T47D (cell line): Measurements from ENCODE around the gene ZBTB7A.
"Not testable (repeated sequence)": the region's sequence is repeated elsewhere in the genome, so short reads cannot be mapped to it uniquely, and the experiment has no call there.

Experiments
- DNase-seq, 2 experiments: peaks; one replicate each; pipeline versions ENCODE4 v3.0.0 to v3.0.0-alpha.2; 2011 to 2012; ENCODE audit warnings: low read depth in 1 of 2, low spot score in 1 of 2
- JUND ChIP-seq: IDR thresholded peaks from 2 replicates; pipeline ENCODE4 v1.6.1; 2012; ENCODE audit warnings: low read depth
- in situ Hi-C: cut with HindIII; loops from 2 replicates; pipeline ENCODE4 v1.10.0; 2016; ENCODE audit warnings: low sequenced_read_pairs, low pct_unique_long_range_greater_than_20kb

Gene ZBTB7A

DNA sequence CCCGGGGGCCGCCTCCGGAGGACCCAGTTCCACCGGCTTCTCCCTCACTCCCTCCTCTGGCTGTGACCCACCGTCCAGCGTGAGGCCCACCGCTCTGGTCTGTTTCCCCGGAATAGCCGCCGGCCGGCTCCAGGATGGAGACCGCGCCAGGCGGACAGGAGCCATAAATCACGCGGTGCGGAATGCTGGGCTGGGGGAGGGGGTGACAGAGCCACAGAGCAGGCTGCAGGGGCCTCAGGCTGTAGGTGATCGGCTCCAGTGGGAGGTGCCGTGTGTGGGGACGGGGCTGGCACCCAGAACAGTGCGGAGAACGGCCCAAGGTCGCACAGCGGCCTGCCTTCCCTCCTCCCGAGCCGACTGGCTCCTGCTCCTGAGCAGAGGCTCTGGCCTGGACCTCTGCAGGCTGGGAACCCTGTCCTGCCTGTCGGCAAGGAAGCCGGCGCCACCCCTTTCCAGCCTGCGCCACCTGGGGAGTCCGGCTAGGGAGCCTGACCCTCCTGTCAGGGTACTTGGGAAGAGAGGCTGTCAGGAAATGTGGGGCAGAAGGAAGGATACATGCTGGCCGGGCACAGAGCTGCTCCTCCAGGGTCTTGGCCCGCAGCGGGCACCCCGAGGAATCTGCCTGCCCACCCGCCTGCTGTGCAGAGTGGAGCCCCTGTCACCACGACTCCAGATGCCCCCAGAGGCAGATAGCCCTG is 50.8 kb downstream of the ZBTB7A start:
- no peak for DNase-seq
- no peak for TF ChIP-seq JUND
- in situ Hi-C loops: no loop called here

DNA sequence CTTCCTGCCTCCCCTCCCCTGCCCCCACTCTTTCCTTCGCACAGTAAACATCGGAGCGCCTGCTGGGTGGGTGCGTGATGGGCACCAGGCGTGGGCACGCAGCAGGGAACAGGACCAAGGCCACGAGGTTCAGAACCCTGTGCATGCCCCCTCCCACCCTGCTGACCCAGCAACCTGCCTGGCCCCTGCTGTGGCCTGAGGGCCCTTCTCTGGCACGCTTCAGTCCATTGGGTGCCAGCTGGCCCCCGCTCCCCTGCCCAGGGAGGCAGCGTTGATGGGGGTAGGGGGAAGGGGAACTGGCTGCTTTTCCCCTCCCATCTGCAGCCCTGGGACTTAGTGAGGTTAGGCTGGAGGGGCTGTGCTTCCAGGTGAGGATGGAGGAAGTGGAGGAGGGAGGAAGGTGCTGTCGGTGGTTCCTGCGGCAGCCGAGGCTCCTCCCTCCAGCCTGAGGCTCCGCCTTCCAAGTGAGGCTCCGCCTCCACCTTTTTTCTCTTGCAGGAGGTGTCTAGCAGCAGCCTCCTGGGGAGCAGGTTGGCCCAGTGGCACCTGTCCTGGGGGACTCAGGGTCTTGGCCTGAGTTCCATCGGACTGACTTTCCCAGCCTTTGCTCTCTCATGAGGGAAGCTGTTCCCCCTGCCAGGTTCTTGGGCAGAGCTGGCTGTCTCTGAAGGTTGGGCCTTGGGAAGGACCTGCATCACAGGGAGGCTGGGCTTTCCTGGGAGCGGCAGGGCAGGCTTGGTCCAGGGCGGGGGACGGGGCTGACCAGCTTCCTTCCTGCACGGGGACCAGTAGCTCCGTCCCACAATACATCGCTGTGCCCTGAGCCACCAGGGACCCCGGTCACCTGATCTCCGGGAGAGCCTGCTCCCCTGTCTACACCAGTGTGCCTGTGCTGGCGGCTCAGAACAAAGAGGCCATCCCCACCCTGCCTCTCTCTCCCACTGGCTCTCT is 51.9 kb downstream of the ZBTB7A start:
- no peak for TF ChIP-seq JUND
- in situ Hi-C loops: no loop called here
- peak in 1 of 2 experiments; percentile 46 for DNase-seq

DNA sequence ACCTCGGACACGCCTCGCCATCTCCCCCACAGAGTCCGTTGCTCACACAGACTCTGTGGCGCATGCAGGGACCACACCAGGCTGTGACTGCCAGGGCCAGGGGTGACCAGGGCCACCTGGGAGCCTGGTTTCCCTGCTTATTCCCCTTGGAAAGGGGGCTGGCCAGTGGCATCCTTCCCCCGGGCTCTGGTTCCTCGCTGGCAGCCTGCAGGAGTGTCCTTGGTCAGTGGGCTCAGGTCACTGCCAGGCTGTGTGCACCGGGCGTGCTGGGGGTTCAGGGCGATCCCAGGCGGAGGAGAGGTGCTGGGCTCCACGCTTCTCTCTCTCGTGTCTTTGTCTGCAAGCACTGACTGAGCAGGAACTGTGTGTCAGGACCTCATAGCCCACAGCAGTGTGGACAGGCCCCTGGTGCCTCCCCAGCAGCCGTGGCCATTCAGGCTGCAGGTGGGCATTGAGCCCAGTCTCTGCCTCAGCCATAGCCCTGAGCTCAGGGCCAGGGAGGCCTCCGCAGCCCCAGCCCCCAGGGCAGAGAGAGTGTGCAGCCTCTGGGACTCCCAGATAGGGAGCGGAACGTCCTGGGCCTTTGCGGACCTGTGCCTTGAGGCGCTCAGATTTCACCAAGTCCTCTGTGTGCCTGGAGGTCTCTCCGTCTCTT is 52.7 kb downstream of the ZBTB7A start:
- in situ Hi-C loops: no loop called here
- no peak for TF ChIP-seq JUND
- no peak for DNase-seq

DNA sequence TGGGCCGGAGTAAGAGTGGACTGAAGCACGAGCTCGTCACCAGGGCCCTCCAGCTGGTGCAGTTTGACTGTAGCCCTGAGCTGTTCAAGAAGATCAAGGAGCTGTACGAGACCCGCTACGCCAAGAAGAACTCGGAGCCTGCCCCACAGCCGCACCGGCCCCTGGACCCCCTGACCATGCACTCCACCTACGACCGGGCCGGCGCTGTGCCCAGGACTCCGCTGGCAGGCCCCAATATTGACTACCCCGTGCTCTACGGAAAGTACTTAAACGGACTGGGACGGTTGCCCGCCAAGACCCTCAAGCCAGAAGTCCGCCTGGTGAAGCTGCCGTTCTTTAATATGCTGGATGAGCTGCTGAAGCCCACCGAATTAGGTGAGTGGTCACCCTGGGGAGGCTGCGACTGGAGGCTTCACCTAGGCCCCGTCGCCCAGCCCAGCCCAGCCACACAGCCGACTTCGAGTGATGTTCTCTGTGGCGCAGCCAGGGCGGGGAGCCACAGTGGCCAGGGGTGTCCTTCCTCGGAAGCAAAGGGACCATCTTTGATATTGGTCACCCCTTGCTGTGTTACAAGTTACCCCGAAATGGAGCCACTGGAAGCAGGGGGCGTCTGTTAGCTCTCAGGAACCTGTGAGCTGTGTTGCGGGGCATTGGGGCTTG is 53.6 kb downstream of the ZBTB7A start:
- no peak for TF ChIP-seq JUND
- in situ Hi-C loops: no loop called here
- no peak for DNase-seq

DNA sequence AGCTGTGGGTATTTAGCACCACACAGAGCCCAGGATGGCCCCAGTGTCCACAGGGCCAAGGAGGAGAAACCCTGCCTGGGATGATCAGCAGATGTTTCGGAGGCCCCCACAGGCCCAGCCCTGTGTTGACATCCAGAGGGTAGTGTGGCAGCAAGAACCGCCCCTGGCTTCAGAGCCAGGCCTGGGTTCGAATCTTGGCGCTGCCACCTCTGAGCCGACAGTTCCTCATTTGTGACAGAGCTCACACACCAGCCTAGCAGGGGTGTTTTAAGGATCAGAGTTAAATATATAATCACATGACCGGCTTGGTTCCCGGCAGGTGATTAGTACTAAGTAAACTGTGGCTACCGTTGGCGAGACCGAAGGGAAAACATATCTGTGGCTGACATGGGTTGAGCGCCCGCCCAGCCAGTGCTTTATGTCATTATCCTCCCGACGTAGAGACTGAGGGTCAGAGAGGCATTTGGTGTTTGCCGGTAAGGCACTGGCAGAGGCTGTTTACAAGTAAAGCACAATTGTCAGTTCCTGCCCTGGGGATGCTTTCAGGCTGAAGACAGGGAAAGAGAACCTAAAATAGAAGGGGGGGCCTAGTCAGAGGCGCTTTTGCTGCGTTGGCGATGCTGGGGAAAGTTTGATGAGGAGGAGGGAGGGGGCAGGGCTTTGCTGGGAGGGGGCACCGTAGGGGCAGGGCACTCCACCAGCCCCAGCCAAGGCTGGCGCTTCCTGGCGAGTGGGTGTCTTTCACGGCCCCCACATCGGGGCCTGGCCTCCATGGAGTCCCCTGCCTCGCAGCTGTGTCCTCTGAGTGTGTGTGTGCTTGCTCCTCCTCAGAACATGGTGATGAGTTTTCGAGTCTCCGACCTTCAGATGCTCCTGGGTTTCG is 54.4 kb downstream of the ZBTB7A start:
- in situ Hi-C loops: no loop called here
- DNase-seq: no peak
- TF ChIP-seq JUND: no peak

DNA sequence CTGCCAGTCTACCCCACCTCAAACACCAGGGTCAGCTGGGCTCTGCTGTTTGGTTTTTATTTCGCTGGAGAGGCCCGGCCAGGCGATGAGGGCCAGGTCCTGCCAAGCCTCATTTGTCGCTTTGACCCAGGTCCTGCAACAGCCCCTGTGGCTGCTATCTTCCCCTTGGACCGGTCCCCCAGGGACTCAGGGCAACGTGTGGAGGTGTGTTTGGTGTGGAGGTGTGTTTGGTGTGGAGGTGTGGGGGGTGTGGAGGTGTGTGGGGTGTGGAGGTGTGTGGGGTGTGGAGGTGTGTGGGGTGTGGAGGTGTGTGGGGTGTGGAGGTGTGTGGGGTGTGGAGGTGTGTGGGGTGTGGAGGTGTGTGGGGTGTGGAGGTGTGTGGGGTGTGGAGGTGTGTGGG is 55.3 kb downstream of the ZBTB7A start:
- DNase-seq, in situ Hi-C loops: not testable (repeated sequence)

DNA sequence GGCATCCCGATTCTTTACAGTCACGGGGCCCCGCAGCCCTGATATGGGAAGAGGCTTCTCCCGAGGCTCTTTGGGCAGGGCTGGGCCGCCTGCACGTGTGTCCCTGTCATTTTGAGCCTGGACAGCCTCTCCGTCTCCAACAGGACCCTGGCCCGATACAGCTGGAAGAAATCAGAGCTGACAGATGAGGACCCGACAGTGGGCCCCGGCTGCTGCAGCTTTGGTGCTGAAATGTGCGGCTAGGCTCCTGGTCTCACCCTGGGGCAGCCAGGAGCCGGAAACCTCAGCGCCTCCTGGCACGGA is 55.9 kb downstream of the ZBTB7A start:
- DNase-seq: no peak
- no peak for TF ChIP-seq JUND
- in situ Hi-C loops: no loop called here

DNA sequence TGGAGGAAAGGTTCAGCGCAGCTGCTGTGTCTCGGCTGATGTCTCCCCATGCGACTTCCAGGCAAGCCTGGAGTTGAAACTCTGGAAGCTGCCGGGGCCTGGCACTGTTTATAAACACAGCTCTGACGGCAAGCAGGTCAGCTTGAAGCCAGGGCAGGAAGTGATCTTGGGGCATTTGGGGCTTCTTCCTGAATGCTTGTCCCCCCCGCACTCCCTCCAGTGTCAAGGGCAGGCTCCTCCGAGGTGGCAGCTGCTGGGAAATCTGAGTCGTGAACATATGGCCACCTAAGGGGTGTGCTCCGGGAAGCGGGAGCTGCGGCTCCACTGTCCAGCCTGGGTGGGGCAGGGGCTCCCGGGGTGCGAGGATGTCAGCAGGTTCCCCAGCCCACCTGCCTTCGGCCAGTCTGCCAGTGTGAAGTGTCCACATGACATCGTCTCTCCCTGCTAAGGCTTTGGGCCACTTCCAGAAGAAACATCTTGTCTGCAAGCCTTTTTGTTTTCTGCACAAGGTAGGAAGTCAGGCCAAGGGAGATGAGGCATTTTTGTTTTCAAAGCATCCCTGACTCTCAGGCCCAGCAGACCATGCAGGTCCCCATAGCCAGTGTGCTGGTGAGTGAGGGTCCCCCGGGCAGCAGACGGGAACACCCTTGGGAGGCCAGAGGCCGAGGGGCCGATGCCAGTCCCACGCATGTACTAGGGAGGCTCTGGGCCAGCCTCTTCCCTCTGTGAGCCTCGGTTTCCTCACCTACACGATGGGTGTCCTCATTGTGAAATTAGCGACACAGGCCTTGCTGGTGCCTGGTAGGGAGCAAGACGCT is 56.5 kb downstream of the ZBTB7A start:
- DNase-seq: no peak
- no peak for TF ChIP-seq JUND
- in situ Hi-C loops: no loop called here

DNA sequence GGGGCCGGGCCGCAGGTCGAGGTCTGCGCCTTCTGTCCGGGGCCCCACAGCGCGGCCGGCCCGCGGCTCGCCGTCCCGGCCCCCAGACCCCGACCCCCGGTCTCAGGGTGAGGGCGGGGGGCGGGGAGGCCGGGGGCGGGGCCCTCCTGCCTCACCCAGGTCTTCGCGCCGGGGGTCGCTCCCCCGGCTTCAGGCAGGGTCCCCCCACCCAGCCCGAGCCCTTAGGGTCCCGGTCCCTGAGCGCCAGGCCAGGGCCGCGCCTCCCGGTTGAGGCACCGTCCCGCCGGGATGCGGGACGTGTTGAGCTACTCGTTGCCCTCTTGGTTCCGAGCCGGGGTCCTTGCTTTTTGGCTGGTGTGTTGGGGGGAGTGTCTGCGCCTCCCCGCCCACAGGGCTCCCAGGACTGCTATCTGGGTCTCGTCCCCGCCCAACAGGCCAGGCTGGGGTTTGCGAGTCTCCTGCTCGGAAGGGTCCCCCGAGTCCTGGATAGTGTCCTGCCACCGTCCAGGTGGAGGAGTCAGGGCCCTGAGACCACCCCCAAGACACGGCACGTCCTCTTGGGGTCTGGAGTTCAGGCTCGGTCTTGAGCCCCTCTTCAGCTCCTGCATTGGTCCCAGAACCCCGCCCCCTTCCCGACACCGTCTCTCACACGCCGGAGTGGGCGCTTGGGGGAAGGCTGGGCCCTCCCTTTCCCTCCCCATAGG is 58.7 kb downstream of the ZBTB7A start:
- TF ChIP-seq JUND: no peak
- no peak for DNase-seq
- in situ Hi-C loops: no loop called here

DNA sequence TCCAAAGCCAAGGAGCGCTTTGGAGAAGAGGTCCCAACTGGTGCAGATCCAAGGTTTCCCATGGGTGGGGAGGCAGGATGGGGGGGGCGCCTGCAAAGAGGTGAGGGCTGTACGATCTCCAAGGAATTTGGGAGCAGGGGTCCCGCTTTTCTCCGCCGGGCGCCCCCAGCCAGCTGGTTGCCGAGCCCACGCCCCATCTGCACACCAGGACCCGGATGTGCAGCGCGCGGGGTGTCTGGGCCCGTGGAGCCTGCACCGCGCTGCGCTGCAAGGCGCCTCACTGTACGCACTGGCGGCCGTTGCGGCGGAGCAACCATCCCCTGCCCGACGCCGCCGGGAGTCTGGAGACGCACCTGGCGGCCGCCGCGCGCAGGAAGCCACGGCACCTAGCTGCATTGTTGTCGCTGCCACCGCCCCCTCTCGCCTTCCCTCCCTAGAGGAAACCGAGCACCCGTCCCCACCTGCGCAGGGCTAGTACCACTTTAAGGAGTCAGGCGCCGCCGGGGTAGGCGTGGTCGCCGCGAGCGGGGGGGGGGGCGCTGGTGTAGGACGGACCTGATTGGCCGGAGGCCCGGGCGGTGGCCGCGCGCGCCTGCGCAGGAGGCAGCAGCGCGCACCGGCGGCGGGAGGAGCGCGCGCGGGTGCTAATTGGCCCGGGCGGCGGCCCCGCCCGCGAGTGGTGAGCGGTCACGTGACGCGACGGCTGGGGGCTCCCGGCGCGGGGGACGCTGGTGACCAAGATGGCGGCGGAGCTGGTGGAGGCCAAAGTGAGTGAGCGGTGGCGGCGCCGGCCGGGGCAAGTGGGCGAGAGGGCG is 59.5 kb downstream of the ZBTB7A start, which contains the start of gene PIAS4:
Gene PIAS4, plus strand, starts transcription at position 716 of the 815 bp plus-strand sequence. Its CDS starts 25 bp downstream, at position 741.
- in situ Hi-C loops: no loop called here
- DNase-seq: peak; percentile 94 to 95
- TF ChIP-seq JUND: no peak

DNA sequence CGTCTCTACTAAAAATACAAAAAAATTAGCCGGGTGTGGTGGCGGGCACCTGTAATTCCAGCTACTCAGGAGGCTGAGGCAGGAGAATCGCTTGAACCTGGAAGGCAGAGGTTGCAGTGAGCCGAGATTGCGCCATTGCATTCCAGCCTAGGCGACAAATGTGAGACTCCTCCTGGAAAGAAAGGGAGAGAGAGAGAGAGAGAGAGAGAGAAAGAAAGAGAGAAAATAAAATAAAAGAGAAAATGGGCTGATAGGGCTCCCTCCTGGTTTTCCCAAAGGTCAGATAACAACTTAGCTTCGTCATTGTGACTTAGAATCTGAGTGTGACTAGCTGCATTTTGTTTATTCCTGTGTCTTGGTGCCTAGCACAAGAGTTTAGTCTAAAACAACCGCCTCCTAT is 61.3 kb downstream of the ZBTB7A start:
- in situ Hi-C loops, DNase-seq: not testable (repeated sequence)

DNA sequence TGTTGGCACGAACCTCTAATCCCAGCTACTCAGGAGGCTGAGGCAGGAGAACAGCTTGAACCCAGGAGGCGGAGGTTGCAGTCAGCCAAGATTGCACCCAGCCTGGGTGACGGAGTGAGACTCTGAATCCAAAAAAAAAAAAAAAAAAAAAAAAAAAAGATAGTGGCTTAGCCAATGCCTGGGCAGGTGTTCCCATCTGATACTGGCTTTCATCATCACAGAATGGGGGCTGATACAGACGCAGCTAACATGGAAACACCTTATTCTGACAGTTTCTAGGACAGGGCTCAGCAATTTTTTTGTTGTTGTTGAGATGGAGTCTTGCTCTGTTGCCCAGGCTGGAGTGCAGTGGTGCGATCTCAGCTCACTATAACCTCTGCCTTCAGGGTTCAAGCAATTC is 65.9 kb downstream of the ZBTB7A start:
- in situ Hi-C loops: not testable (repeated sequence)

DNA sequence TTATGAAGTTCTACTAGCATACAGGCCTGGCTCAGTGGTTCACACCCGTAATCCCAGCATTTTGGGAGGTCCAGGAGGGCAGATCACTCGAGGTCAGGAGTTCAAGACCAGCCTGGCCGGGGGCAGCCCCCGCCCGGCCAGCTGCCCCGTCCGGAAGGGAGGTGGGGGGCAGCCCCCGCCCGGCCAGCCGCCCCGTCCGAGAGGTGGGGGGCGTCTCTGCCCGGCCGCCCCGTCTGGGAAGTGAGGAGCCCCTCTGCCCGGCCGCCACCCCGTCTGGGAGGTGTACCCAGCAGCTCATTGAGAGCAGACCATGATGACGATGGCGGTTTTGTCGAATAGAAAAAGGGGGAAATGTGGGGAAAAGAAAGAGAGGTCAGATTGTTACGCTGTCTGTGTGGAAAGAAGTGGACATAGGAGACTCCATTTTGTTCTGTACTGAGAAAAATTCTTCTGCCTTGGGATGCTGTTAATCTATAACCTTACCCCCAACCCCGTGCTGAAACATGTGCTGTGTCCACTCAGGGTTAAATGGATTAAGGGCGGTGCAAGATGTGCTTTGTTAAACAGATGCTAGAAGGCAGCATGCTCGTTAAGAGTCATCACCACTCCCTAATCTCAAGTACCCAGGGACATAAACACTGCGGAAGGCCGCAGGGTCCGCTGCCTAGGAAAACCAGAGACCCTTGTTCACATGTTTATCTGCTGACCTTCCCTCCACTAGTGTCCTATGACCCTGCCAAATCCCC is 67.9 kb downstream of the ZBTB7A start:
- DNase-seq, in situ Hi-C loops: not testable (repeated sequence)

More for the DNA sequence above, 65.9 kb downstream of the ZBTB7A start:
- not testable (repeated sequence) for DNase-seq
